K562 (cell line): ENCODE results near the gene SNX27. TPM values are rescaled to one million over a fixed set of nuclear protein-coding genes. Genes with fewer than 3 reads are reported as not detected.

Experiments
- ATF4 ChIP-seq: fragments of 450-650 bp; formaldehyde crosslinking; IDR thresholded peaks from 2 replicates; pipeline ENCODE4 v1.4.0; 2022; ENCODE audit warnings: mild to moderate bottlenecking, moderate library complexity
- CC2D1A ChIP-seq: fragments of 450-650 bp; IDR thresholded peaks from 2 replicates; pipeline ENCODE4 v1.6.1; 2017; ENCODE audit warnings: mild to moderate bottlenecking
- CHAMP1 ChIP-seq: fragments of 450-650 bp; IDR thresholded peaks from 2 replicates; pipeline ENCODE4 v1.6.1; 2016; ENCODE audit warnings: mild to moderate bottlenecking
- CTBP1 ChIP-seq: fragments of 450-650 bp; IDR thresholded peaks from 2 replicates; pipeline ENCODE4 v1.6.1; 2016; ENCODE audit warnings: borderline replicate concordance
- E2F5 ChIP-seq: sonication (generic); formaldehyde crosslinking; IDR thresholded peaks from 2 replicates; pipeline ENCODE4 v1.8.0; 2022; ENCODE audit warnings: mild to moderate bottlenecking, missing genetic modification reagents
- EGR1 ChIP-seq: fragments of 450-650 bp; conservative IDR thresholded peaks from 2 replicates; pipeline ENCODE4 v1.6.1; 2017; ENCODE audit warnings: mild to moderate bottlenecking
- EHMT2 ChIP-seq: fragments of 450-650 bp; IDR thresholded peaks from 2 replicates; pipeline ENCODE4 v1.6.1; 2018; ENCODE audit warnings: antibody characterized with exemption
- EP400 ChIP-seq: fragments of 450-650 bp; IDR thresholded peaks from 2 replicates; pipeline ENCODE4 v1.6.1; 2017; ENCODE audit warnings: antibody characterized with exemption, mild to moderate bottlenecking, moderate library complexity
- ESRRB ChIP-seq: fragments of 250-450 bp; sonication (Bioruptor Pico); IDR thresholded peaks from 2 replicates; pipeline ENCODE4 v1.5.0; 2020; ENCODE audit warnings: mild to moderate bottlenecking, moderate library complexity, borderline replicate concordance
- HDAC3 ChIP-seq: fragments of 450-650 bp; IDR thresholded peaks from 2 replicates; pipeline ENCODE4 v1.6.1; 2018; ENCODE audit warnings: borderline replicate concordance, mild to moderate bottlenecking, moderate library complexity; ENCODE audit not compliant: partially characterized antibody
- ILF3 ChIP-seq: fragments of 450-650 bp; IDR thresholded peaks from 2 replicates; pipeline ENCODE4 v1.6.1; 2018; ENCODE audit warnings: antibody characterized with exemption, mild to moderate bottlenecking, moderate library complexity, borderline replicate concordance
- MCM5 ChIP-seq: fragments of 450-650 bp; IDR thresholded peaks from 2 replicates; pipeline ENCODE4 v1.6.1; 2016; ENCODE audit warnings: low read depth
- MTA1 ChIP-seq: fragments of 450-650 bp; IDR thresholded peaks from 2 replicates; pipeline ENCODE4 v1.6.1; 2017; ENCODE audit warnings: borderline replicate concordance
- NBN ChIP-seq: fragments of 450-650 bp; IDR thresholded peaks from 2 replicates; pipeline ENCODE4 v1.6.1; 2016; ENCODE audit warnings: low read depth, mild to moderate bottlenecking
- NEUROD1 ChIP-seq: fragments of 150-350 bp; IDR thresholded peaks from 2 replicates; pipeline ENCODE4 v1.6.1; 2014; ENCODE audit warnings: borderline replicate concordance, low read length, low read depth; ENCODE audit not compliant: partially characterized antibody
- SIX5 ChIP-seq, 2 experiments: IDR thresholded peaks; 2 replicates each; pipeline ENCODE4 v1.6.1; 2011; ENCODE audit warnings: low read length in 2 of 2, borderline replicate concordance in 1 of 2, low read depth in 1 of 2, mild to moderate bottlenecking in 1 of 2, moderate library complexity in 1 of 2; ENCODE audit not compliant: insufficient read depth in 1 of 2
- SP1 ChIP-seq: sonication (generic); formaldehyde crosslinking; IDR thresholded peaks from 2 replicates; pipeline ENCODE4 v1.8.1; 2022; ENCODE audit warnings: mild to moderate bottlenecking, missing genetic modification reagents
- TAL1 ChIP-seq: fragments of 450-650 bp; IDR thresholded peaks from 2 replicates; pipeline ENCODE4 v1.6.1; 2016; ENCODE audit warnings: mild to moderate bottlenecking
- THRB ChIP-seq: fragments of 450-650 bp; formaldehyde crosslinking; conservative IDR thresholded peaks from 2 replicates; pipeline ENCODE4 v1.4.0; 2022; ENCODE audit warnings: mild to moderate bottlenecking, missing genetic modification characterization
- ZBED1 ChIP-seq: IDR thresholded peaks from 2 replicates; pipeline ENCODE4 v1.6.1; 2014
- polyA plus RNA-seq, 8 experiments: library from polyadenylated mRNA; depleted of rRNA in 4 of 8; stranded (reverse) in 5 of 8; unstranded in 3 of 8; fragments of >200 nt; fragmentation: Nextera tagmentation in 2 of 8; fragmentation: Illumina TruSeq in 1 of 8; extraction: Ambion mirVana in 2 of 8; extraction: Trizol in 1 of 8; gene quantifications; 2 replicates each; pipeline versions ENCODE4 v1.2.1 to v1.2.3, GENCODE V29; 2011 to 2014; ENCODE audit warnings: inconsistent platforms in 1 of 8, missing spikeins in 1 of 8
- total RNA-seq, 7 experiments: library from RNA; depleted of rRNA in 6 of 7; stranded (reverse); fragments of >200 nt in 6 of 7; fragmentation: Illumina TruSeq in 2 of 7; extraction: Trizol in 2 of 7; gene quantifications; 2 replicates each; pipeline versions ENCODE4 v1.2.1 to v1.2.3, GENCODE V29; 2011 to 2021; ENCODE audit warnings: low replicate concordance in 1 of 7

SNX27 gene
- total and polyA plus RNA-seq, 9 of the 15 experiments (the other 6 are each of a cell fraction or from before 2014, with no cell fraction given) = 4.5 to 18.7 (median 10.1) TPM

- TF ChIP-seq CC2D1A (0 out of 2 replicates have a peak, but pooled peaks have one; percentile 54), HDAC3 (no peak), NBN (peak; percentile 43; the same call in 1 of the 2 replicates), CHAMP1 (peak; percentile 92), CTBP1 (peak; percentile 74; the same call in 1 of the 2 replicates), ZBED1 (no peak), ATF4 (0 out of 2 replicates have a peak, but pooled peaks have one; percentile 17), SP1 (peak; percentile 57), EP400 (no peak), TAL1 (peak; percentile 66), EHMT2 (peak; percentile 99), E2F5 (CRISPR knock-in tag) (no peak), MCM5 (no peak), ILF3 (no peak), SIX5 (IDR thresholded peaks at IDR 0.05; ENCODE audit: borderline replicate concordance in 1 of 2, insufficient read depth in 1 of 2, low read depth in 1 of 2, low read length in 2 of 2) (no peak), EGR1 (peak; percentile 84), ESRRB (CRISPR knock-in tag) (no peak), MTA1 (0 out of 2 replicates have a peak, but pooled peaks have one; percentile 43), NEUROD1 (peak; percentile 32), THRB (0 out of 2 replicates have a peak, but pooled peaks have one; percentile 5)
Measured at GRCh38 chr1:151716771-151717631, 105.2 kb downstream of the SNX27 start, which contains the start of gene CELF3 (continued).
